Endothelial cell of umbilical vein (primary cell): ENCODE measurements around the gene R3HDM2.

Experiments used
- CTCF ChIP-seq, 2 donors: IDR thresholded peaks; 1 replicate in 1 of 2; 2 replicates in 1 of 2; pipeline ENCODE4 v1.5.1; 2011; ENCODE audit warnings: low read length in 2 of 2, mild to moderate bottlenecking in 2 of 2, moderate library complexity in 2 of 2, control low read depth in 1 of 2, inconsistent platforms in 1 of 2, low read depth in 1 of 2; ENCODE audit not compliant: insufficient read depth in 1 of 2; ENCODE audit errors: extremely low read depth in 1 of 2
- EZH2 ChIP-seq: IDR thresholded peaks from 2 replicates; pipeline ENCODE4 v1.6.1; 2012; ENCODE audit warnings: borderline replicate concordance, low read depth, mild to moderate bottlenecking, moderate library complexity, low read length, inconsistent platforms; ENCODE audit not compliant: severe bottlenecking
- FOS ChIP-seq: IDR thresholded peaks from 2 replicates; pipeline ENCODE4 v1.6.1; 2011; ENCODE audit warnings: mild to moderate bottlenecking, low read length, moderate library complexity, borderline replicate concordance; ENCODE audit not compliant: insufficient read depth
- JUN ChIP-seq: IDR thresholded peaks from 2 replicates; pipeline ENCODE4 v1.6.1; 2011; ENCODE audit warnings: borderline replicate concordance, low read depth; ENCODE audit not compliant: insufficient read length, insufficient read depth
- MAX ChIP-seq: IDR thresholded peaks from 2 replicates; pipeline ENCODE4 v1.6.1; 2011; ENCODE audit not compliant: insufficient read depth, insufficient read length
- MYC ChIP-seq: IDR thresholded peaks from one replicate; pipeline ENCODE4 v1.6.1; 2011; ENCODE audit warnings: mild to moderate bottlenecking, low read depth, low read length
- POLR2A ChIP-seq: IDR thresholded peaks from 2 replicates; pipeline ENCODE4 v1.6.1; 2012; ENCODE audit warnings: low read depth, mild to moderate bottlenecking, control low read depth, low read length
- POLR2AphosphoS5 ChIP-seq: IDR thresholded peaks from 2 replicates; pipeline ENCODE4 v1.6.1; 2012; ENCODE audit warnings: low read depth, mild to moderate bottlenecking, control low read depth, low read length, moderate library complexity; ENCODE audit not compliant: insufficient read depth

GRCh38 chr12:57235728-57236131, 195.1 kb downstream of the R3HDM2 start:
- TF ChIP-seq CTCF (IDR thresholded peaks at IDR 0.05; ENCODE audit: extremely low read depth in 1 of 2, insufficient read depth in 1 of 2, low read depth in 1 of 2, low read length in 2 of 2) (no peak), POLR2AphosphoS5 (no peak), EZH2 (no peak), MAX (no peak), POLR2A (no peak), MYC (no peak), FOS (no peak), JUN (no peak)
